Fibroblast of pulmonary artery (primary cell): ENCODE measurements around the gene HOXC6.

Experiments used
- DNase-seq: peaks from one replicate; pipeline ENCODE4 v3.0.0-alpha.2; 2010; ENCODE audit warnings: low read depth
- H3K4me3 ChIP-seq: replicated peaks from 2 replicates; pipeline ENCODE4 v1.5.1; 2011; ENCODE audit warnings: low read depth, mild to moderate bottlenecking, control low read depth, low read length, moderate library complexity
- CTCF ChIP-seq: IDR thresholded peaks from 2 replicates; pipeline ENCODE4 v1.5.1; 2011; ENCODE audit warnings: mild to moderate bottlenecking, control low read depth, low read length, inconsistent platforms; ENCODE audit errors: missing control alignments

The HOXC6 gene

DNA sequence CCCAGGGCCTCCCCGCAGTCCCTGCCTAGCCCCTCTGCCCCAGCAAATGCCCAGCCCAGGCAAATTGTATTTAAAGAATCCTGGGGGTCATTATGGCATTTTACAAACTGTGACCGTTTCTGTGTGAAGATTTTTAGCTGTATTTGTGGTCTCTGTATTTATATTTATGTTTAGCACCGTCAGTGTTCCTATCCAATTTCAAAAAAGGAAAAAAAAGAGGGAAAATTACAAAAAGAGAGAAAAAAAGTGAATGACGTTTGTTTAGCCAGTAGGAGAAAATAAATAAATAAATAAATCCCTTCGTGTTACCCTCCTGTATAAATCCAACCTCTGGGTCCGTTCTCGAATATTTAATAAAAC lies 2.2 kb downstream of the HOXC6 start:
- TF ChIP-seq CTCF = no peak
- H3K4me3 ChIP-seq = no peak overlapping the region
- no peak for DNase-seq

DNA sequence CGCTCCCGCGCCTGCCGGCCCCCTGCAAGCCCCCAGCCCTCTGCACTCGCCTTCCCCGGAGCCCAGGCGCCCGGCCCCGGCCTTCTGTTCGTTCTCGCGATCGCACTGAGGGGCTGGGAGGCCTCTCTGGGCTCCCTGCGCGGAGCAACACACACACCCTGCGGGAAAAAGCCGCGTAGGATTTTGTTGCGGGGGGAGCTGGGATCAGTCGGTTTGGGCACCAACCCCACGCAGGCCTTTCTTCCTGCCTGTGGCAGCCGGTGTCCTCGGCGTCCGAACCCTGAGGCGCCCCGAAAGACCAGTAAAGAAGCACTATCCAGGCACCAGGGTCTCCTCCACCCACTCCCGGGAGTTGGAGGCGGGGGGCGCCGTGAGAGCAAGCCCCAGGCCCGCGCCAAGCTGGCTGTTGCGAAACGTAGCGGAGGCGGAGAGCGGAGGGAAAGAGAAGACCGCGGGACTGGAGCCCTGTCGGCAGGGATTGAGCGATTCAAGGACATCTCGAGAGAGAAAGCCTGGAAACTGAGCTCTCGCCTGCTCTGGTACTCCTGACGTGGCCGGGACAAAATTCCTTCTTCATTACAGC lies 2.7 kb downstream of the HOXC6 start:
- DNase-seq = peak; percentile 27
- TF ChIP-seq CTCF = no peak
- H3K4me3 ChIP-seq = no peak overlapping the region

- no peak for DNase-seq
- H3K4me3 ChIP-seq = no peak overlapping the region
- no peak for TF ChIP-seq CTCF
These were observed 3.2 kb downstream of the HOXC6 start for GRCh38 chr12:54031480-54031879.

GRCh38 chr12:54032086-54032619 lies 3.9 kb downstream of the HOXC6 start:
- no peak for TF ChIP-seq CTCF
- H3K4me3 ChIP-seq = no peak overlapping the region
- no peak for DNase-seq

GRCh38 chr12:54032627-54033100 lies 4.4 kb downstream of the HOXC6 start, which contains the start of gene HOXC5:
TSS of gene HOXC5 (plus strand) at chr12:54033050. CDS start at chr12:54033123, 73 bp downstream.
- DNase-seq = peak; percentile 71
- TF ChIP-seq CTCF = peak; percentile 86
- H3K4me3 ChIP-seq = peak within 1 kb of the TSS; percentile 23

DNA sequence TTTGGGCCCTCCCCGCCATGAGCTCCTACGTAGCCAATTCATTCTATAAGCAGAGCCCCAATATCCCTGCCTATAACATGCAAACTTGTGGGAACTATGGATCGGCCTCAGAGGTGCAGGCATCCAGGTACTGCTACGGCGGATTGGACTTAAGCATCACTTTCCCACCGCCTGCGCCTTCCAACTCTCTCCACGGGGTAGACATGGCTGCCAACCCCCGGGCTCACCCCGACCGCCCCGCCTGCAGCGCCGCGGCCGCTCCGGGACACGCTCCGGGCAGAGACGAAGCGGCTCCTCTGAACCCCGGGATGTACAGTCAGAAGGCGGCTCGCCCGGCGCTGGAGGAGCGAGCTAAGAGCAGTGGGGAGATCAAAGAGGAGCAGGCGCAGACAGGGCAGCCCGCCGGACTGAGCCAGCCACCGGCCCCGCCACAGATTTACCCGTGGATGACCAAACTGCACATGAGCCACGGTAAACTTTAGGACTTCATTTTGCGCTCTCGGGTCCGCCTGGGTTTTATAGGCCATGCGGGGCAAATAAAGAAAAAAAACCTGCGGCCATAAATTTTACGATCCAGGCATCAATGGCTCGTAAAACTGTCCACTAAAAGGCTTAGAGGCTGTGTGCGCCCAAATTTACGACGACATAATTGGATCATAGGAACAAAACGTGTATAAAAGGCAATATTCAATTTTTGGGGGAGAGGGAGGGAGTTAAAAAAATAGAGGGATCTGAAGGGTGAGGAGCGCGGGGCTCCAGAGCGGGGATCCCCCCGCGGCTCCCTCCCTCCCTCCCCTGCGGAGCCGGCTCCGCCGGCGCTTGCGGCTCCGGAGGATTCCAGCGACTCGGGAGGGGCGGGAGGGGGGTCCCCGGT lies 5.1 kb downstream of the HOXC6 start:
- peak overlapping the region; percentile 23 for H3K4me3 ChIP-seq
- TF ChIP-seq CTCF = no peak
- no peak for DNase-seq
